GM23338 (cell line): ENCODE measurements around the gene ITGA3.

Source experiments
- CREB1 ChIP-seq: fragments of 250-450 bp; sonication (Bioruptor Pico); IDR thresholded peaks from 2 replicates; pipeline ENCODE4 v1.5.0; 2020; ENCODE audit warnings: low read depth, mild to moderate bottlenecking, moderate library complexity
- CTCF ChIP-seq, 2 experiments: fragments of 200-600 bp in 1 of 2; sonication (generic) in 1 of 2; conservative IDR thresholded peaks; 2 replicates each; pipeline versions ENCODE4 v1.5.1 to v1.6.1; 2016 to 2017; ENCODE audit warnings: antibody characterized with exemption in 2 of 2, low read depth in 2 of 2, mild to moderate bottlenecking in 2 of 2, moderate library complexity in 1 of 2
- EZH2 ChIP-seq: fragments of 200-600 bp; sonication (generic); IDR thresholded peaks from one replicate; pipeline ENCODE4 v1.8.0; 2017; ENCODE audit warnings: antibody characterized with exemption, mild to moderate bottlenecking, low read depth; ENCODE audit not compliant: unreplicated experiment
- EZH2phosphoT487 ChIP-seq: fragments of 200-600 bp; sonication (generic); IDR thresholded peaks from one replicate; pipeline ENCODE4 v1.8.1; 2018; ENCODE audit warnings: antibody characterized with exemption; ENCODE audit not compliant: unreplicated experiment
- JUNB ChIP-seq: IDR thresholded peaks from one replicate; pipeline ENCODE4 v1.6.1; 2016; ENCODE audit warnings: antibody characterized with exemption; ENCODE audit not compliant: unreplicated experiment
- POLR2AphosphoS5 ChIP-seq: IDR thresholded peaks from 2 replicates; pipeline ENCODE4 v1.6.1; 2016; ENCODE audit warnings: antibody characterized with exemption, low read depth
- ZNF331 ChIP-seq: fragments of 250-450 bp; sonication (Bioruptor Pico); IDR thresholded peaks from 2 replicates; pipeline ENCODE4 v1.5.0; 2020; ENCODE audit warnings: low read depth, mild to moderate bottlenecking, moderate library complexity
- TF ChIP-seq, protein P1 (sequence below): IDR thresholded peaks from one replicate; pipeline ENCODE4 v1.6.1; 2018; ENCODE audit warnings: antibody characterized with exemption; ENCODE audit not compliant: unreplicated experiment

DNA sequence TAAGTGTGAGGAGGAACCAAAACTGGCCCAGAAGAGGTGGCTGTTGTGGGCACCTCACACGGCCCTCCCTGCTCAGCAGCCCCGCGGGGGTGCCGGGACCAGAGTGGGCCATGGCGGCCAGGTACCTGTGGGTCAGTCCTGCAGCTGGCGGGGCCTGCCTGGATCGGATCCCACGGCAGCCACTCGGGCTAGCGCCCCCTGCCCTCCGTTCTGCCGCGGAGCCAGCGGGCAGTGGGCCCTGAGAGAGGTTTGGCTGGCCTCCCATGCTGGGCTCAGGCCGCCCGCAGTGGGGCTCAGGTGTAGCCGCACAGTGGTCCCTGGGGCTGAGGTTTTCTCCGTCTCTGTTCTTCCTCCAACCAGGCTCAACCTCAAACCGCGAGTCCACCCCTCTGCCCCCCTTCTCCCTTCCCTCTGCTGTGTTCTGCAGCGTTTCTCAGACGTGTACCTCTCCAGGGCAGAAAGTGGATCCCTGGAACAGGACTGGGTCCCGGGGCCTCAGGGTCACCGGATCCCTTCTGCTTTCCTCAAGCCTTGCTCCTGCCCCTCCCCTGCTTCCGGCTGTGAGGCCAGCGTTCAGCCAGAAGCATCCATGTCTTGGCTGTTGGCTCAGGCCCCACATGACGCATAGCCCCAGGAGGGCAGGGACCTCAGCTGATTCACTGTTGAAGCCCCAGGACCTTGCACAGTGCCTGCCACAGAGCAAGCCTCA, 28.6 kb upstream of the ITGA3 start:
- peak; percentile 47 to 49 for TF ChIP-seq CTCF (conservative IDR thresholded peaks at IDR 0.05; ENCODE audit: low read depth in 2 of 2)
- TF ChIP-seq EZH2, result no peak
- no peak for TF ChIP-seq EZH2phosphoT487
- TF ChIP-seq POLR2AphosphoS5, result no peak
- no peak for TF ChIP-seq CREB1 (CRISPR knock-in tag)
- TF ChIP-seq, protein P1, sequence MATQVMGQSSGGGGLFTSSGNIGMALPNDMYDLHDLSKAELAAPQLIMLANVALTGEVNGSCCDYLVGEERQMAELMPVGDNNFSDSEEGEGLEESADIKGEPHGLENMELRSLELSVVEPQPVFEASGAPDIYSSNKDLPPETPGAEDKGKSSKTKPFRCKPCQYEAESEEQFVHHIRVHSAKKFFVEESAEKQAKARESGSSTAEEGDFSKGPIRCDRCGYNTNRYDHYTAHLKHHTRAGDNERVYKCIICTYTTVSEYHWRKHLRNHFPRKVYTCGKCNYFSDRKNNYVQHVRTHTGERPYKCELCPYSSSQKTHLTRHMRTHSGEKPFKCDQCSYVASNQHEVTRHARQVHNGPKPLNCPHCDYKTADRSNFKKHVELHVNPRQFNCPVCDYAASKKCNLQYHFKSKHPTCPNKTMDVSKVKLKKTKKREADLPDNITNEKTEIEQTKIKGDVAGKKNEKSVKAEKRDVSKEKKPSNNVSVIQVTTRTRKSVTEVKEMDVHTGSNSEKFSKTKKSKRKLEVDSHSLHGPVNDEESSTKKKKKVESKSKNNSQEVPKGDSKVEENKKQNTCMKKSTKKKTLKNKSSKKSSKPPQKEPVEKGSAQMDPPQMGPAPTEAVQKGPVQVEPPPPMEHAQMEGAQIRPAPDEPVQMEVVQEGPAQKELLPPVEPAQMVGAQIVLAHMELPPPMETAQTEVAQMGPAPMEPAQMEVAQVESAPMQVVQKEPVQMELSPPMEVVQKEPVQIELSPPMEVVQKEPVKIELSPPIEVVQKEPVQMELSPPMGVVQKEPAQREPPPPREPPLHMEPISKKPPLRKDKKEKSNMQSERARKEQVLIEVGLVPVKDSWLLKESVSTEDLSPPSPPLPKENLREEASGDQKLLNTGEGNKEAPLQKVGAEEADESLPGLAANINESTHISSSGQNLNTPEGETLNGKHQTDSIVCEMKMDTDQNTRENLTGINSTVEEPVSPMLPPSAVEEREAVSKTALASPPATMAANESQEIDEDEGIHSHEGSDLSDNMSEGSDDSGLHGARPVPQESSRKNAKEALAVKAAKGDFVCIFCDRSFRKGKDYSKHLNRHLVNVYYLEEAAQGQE, result no peak
- TF ChIP-seq JUNB, result no peak
- TF ChIP-seq ZNF331 (CRISPR knock-in tag), result no peak
